Measurements from ENCODE around the gene RWDD1.
A peak's percentile ranks its signal among the peaks of the same experiment; 100 is the strongest.
"Not testable (repeated sequence)": the region's sequence is repeated elsewhere in the genome, so short reads cannot be mapped to it uniquely, and the experiment has no call there.

The RWDD1 gene

GRCh38 chr6:116561377-116562018 lies 9.8 kb upstream of the RWDD1 start:
- DNase-seq, result peak; percentile 74

GRCh38 chr6:116562019-116562403 lies 9.3 kb upstream of the RWDD1 start:
- DNase-seq, result no peak

- DNase-seq, result no peak
Observed at GRCh38 chr6:116562614-116563013, 8.7 kb upstream of the RWDD1 start.

- no peak for DNase-seq
Observed at GRCh38 chr6:116563830-116564229, 7.5 kb upstream of the RWDD1 start.

GRCh38 chr6:116564311-116564710 lies 7.0 kb upstream of the RWDD1 start:
- DNase-seq, result no peak

GRCh38 chr6:116564921-116565872 lies 6.1 kb upstream of the RWDD1 start:
- peak; percentile 62 for DNase-seq

GRCh38 chr6:116568111-116568510 lies 3.2 kb upstream of the RWDD1 start:
- DNase-seq, result no peak

GRCh38 chr6:116568821-116569755 lies 2.2 kb upstream of the RWDD1 start:
- no peak for DNase-seq

GRCh38 chr6:116571683-116572000 lies 338 bp downstream of the RWDD1 start:
- DNase-seq, result no peak

GRCh38 chr6:116572162-116572561 lies 858 bp downstream of the RWDD1 start:
- no peak for DNase-seq

- no peak for DNase-seq
Observed at GRCh38 chr6:116575227-116575626, 3.9 kb downstream of the RWDD1 start.

- no peak for DNase-seq
Observed at GRCh38 chr6:116577486-116577885, 6.2 kb downstream of the RWDD1 start.

GRCh38 chr6:116578335-116578734 lies 7.0 kb downstream of the RWDD1 start:
- DNase-seq, result no peak

- DNase-seq, result no peak
Observed at GRCh38 chr6:116579143-116579542, 7.8 kb downstream of the RWDD1 start.

GRCh38 chr6:116580198-116580597 lies 8.9 kb downstream of the RWDD1 start:
- DNase-seq, result no peak

- no peak for DNase-seq
Observed at GRCh38 chr6:116586276-116586675, 15.0 kb downstream of the RWDD1 start.

GRCh38 chr6:116586738-116587137 lies 15.4 kb downstream of the RWDD1 start:
- no peak for DNase-seq

GRCh38 chr6:116595247-116595646 lies 23.9 kb downstream of the RWDD1 start:
- no peak for DNase-seq

GRCh38 chr6:116596815-116597214 lies 25.5 kb downstream of the RWDD1 start:
- DNase-seq, result no peak

GRCh38 chr6:116603916-116604315 lies 32.6 kb downstream of the RWDD1 start:
- DNase-seq, result not testable (repeated sequence)

- DNase-seq, result not testable (repeated sequence)
Observed at GRCh38 chr6:116604868-116605267, 33.6 kb downstream of the RWDD1 start.

- no peak for DNase-seq
Observed at GRCh38 chr6:116605935-116606334, 34.6 kb downstream of the RWDD1 start.

GRCh38 chr6:116611056-116611455 lies 39.8 kb downstream of the RWDD1 start:
- no peak for DNase-seq

Data from activated CD8-positive, alpha-beta memory T cell treated with anti-CD3 and anti-CD28 coated beads, Interleukin-2, amount 50 U/mL, for 48 hours (primary cell).